Cardiac fibroblast (primary cell): ENCODE measurements around the gene SESN2.

Experiments
- DNase-seq, 2 donors: peaks; one replicate each; pipeline versions ENCODE4 v3.0.0 to v3.0.0-alpha.2; 2010; ENCODE audit warnings: low read depth in 2 of 2
- H3K4me3 ChIP-seq, 2 donors: replicated peaks in 1 of 2; 1 replicate in 1 of 2; 2 replicates in 1 of 2; pipeline ENCODE4 v1.5.1; 2011; ENCODE audit warnings: low read depth in 2 of 2, low read length in 2 of 2, mild to moderate bottlenecking in 2 of 2, moderate library complexity in 1 of 2
- TF ChIP-seq, protein P1 (sequence below): IDR thresholded peaks from one replicate; pipeline ENCODE4 v1.5.1; 2011; ENCODE audit warnings: low read depth, mild to moderate bottlenecking, low read length, inconsistent platforms

The SESN2 gene

GRCh38 chr1:28233264-28233606 lies 26.1 kb upstream of the SESN2 start:
- TF ChIP-seq, protein P1, sequence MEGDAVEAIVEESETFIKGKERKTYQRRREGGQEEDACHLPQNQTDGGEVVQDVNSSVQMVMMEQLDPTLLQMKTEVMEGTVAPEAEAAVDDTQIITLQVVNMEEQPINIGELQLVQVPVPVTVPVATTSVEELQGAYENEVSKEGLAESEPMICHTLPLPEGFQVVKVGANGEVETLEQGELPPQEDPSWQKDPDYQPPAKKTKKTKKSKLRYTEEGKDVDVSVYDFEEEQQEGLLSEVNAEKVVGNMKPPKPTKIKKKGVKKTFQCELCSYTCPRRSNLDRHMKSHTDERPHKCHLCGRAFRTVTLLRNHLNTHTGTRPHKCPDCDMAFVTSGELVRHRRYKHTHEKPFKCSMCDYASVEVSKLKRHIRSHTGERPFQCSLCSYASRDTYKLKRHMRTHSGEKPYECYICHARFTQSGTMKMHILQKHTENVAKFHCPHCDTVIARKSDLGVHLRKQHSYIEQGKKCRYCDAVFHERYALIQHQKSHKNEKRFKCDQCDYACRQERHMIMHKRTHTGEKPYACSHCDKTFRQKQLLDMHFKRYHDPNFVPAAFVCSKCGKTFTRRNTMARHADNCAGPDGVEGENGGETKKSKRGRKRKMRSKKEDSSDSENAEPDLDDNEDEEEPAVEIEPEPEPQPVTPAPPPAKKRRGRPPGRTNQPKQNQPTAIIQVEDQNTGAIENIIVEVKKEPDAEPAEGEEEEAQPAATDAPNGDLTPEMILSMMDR, result no peak
- no peak overlapping the region for H3K4me3 ChIP-seq
- DNase-seq, result no peak

- peak; percentile 98 for DNase-seq
- TF ChIP-seq, protein P1, result no peak
- peak within 1 kb of the TSS; percentile 99 for H3K4me3 ChIP-seq
Observed at GRCh38 chr1:28235755-28236655, 23.3 kb upstream of the SESN2 start, which contains the start of gene ATP5IF1. ATP5IF1 (plus strand) TSS chr1:28236124; CDS start chr1:28236184, 60 bp downstream.

GRCh38 chr1:28236656-28237322 lies 22.5 kb upstream of the SESN2 start:
- TF ChIP-seq, protein P1, result no peak
- H3K4me3 ChIP-seq, result peak overlapping the region; percentile 99
- no peak for DNase-seq

DNA sequence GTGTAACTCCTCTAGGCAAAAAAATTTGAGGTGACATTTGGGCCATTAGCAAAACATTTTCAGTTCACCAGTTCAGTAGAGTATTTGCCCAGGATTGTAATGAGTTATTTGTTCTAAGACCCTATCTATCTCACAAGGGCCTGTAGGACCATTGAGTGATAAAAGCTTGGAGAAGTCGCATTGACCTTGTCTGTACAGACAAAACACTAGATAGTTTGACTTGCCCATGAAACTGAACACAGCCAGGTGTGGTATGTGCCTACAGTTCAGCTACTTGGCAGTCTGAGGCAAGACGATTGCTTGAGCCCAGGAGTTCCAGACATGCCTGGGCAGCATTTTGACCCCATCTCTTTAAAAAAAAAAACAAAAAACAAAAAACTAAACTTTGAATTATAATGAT lies 20.3 kb upstream of the SESN2 start:
- no peak overlapping the region for H3K4me3 ChIP-seq
- DNase-seq, result no peak
- TF ChIP-seq, protein P1, result no peak

DNA sequence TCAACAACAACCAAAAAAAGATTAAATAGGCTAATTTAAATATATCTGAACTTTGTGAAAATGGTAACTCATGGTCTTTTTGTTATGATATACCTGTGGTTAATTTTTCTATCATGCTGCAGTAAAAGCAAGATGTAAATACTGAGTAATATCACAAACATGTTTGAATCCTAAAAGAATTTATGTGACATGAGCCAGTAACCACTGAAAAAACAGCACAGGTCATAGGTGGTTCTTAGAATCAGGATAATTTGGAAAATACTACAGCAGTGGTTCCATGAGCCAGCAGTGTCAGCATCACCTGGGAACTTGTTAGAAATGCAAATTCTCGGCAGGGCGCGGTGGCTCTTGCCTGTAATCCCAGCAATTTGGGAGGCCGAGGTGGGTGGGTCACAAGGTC lies 19.3 kb upstream of the SESN2 start:
- TF ChIP-seq, protein P1, result no peak
- no peak overlapping the region for H3K4me3 ChIP-seq
- DNase-seq, result no peak

GRCh38 chr1:28241638-28242241 lies 17.6 kb upstream of the SESN2 start:
- TF ChIP-seq, protein P1, result no peak
- no peak overlapping the region for H3K4me3 ChIP-seq
- no peak for DNase-seq
